Body of pancreas (tissue), 4 donors: Measurements from ENCODE around the gene NISCH.

Experiments
- POLR2A ChIP-seq, 3 donors: fragments of 450-650 bp; IDR thresholded peaks; one replicate each; pipeline ENCODE4 v1.6.1; 2016; ENCODE audit warnings: antibody characterized with exemption in 3 of 3, mild to moderate bottlenecking in 2 of 3
- TF ChIP-seq, protein P1 (sequence below), 7 experiments: fragments of 450-650 bp in 4 of 7; fragments of 200-600 bp in 3 of 7; sonication (generic) in 3 of 7; IDR thresholded peaks; one replicate each; pipeline ENCODE4 v1.5.1; 2016 to 2019; ENCODE audit warnings: antibody characterized with exemption in 7 of 7

DNA sequence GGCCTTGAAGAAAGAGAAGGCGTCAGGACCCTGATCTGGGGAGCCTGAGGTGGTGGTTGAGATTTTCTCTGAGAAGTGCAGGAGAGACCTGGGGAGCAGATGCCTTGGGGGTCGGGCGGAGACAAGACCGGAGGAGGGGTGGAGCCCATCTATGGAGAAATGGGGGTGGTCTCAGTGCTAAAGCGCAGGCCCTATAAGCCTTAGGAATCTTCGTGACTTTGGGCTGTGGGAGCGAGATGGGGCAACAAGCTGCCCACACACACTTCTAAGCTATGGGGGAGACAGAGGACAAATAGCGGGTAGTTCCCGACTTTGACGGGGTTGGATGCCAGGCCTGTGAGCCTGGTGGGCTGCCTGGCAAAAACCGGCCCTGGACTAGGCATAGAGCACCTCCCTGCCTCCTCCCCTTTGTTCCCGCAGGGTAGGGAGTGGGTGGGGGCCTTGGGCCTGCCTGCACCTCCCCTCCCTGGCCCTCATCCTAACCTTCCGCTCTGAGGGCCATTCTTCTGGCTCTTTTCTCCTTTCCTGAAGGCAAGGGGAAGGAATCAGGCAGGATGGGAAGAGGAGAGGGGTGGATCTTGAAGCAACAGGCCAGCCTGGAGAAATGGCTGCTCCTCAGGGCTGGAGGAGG is 880 bp downstream of the NISCH start:
- TF ChIP-seq, protein P1, sequence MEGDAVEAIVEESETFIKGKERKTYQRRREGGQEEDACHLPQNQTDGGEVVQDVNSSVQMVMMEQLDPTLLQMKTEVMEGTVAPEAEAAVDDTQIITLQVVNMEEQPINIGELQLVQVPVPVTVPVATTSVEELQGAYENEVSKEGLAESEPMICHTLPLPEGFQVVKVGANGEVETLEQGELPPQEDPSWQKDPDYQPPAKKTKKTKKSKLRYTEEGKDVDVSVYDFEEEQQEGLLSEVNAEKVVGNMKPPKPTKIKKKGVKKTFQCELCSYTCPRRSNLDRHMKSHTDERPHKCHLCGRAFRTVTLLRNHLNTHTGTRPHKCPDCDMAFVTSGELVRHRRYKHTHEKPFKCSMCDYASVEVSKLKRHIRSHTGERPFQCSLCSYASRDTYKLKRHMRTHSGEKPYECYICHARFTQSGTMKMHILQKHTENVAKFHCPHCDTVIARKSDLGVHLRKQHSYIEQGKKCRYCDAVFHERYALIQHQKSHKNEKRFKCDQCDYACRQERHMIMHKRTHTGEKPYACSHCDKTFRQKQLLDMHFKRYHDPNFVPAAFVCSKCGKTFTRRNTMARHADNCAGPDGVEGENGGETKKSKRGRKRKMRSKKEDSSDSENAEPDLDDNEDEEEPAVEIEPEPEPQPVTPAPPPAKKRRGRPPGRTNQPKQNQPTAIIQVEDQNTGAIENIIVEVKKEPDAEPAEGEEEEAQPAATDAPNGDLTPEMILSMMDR (IDR thresholded peaks at IDR 0.05), result no peak
- TF ChIP-seq POLR2A (IDR thresholded peaks at IDR 0.05), result no peak
